Endothelial cell (in vitro differentiated cells): ENCODE results near the gene AGBL1. TPM values are rescaled to one million over a fixed set of nuclear protein-coding genes. Genes with fewer than 3 reads are reported as not detected.
"Not testable (repeated sequence)": the region's sequence is repeated elsewhere in the genome, so short reads cannot be mapped to it uniquely, and the experiment has no call there.

Source experiments
- DNase-seq: peaks from one replicate; pipeline ENCODE4 v3.0.0; 2021; ENCODE audit warnings: low spot score
- H3K27ac Mint-ChIP-seq: one replicate; pipeline ENCODE4 v1.8.0; 2021; ENCODE audit warnings: mixed read lengths, inconsistent platforms; ENCODE audit not compliant: unreplicated experiment
- H3K27me3 Mint-ChIP-seq: one replicate; pipeline ENCODE4 v1.8.0; 2021; ENCODE audit warnings: mild to moderate bottlenecking, moderate library complexity, mixed read lengths, inconsistent platforms; ENCODE audit not compliant: unreplicated experiment
- H3K36me3 Mint-ChIP-seq: one replicate; pipeline ENCODE4 v1.8.0; 2021; ENCODE audit warnings: mild to moderate bottlenecking, low read depth, mixed read lengths, inconsistent platforms; ENCODE audit not compliant: unreplicated experiment
- H3K4me1 Mint-ChIP-seq: one replicate; pipeline ENCODE4 v1.8.0; 2021; ENCODE audit warnings: mild to moderate bottlenecking, mixed read lengths, inconsistent platforms; ENCODE audit not compliant: unreplicated experiment
- H3K4me3 Mint-ChIP-seq: one replicate; pipeline ENCODE4 v1.8.0; 2021; ENCODE audit warnings: mild to moderate bottlenecking, mixed read lengths, inconsistent platforms; ENCODE audit not compliant: unreplicated experiment
- H3K9me3 Mint-ChIP-seq: one replicate; pipeline ENCODE4 v1.8.0; 2021; ENCODE audit warnings: mixed read lengths, inconsistent platforms; ENCODE audit not compliant: unreplicated experiment
- CTCF ChIP-seq: fragments of 200-600 bp; sonication (generic); IDR thresholded peaks from one replicate; pipeline ENCODE4 v1.5.0; 2021; ENCODE audit warnings: antibody characterized with exemption; ENCODE audit not compliant: unreplicated experiment
- total RNA-seq: library from RNA; stranded (reverse); fragmentation: NEBNext Ultra II Directional; extraction: Animal tissue kit (Norgen Biotek cat#: 25700); gene quantifications from one replicate; pipeline ENCODE4 v1.2.1, GENCODE V29; 2021; ENCODE audit not compliant: unreplicated experiment

The AGBL1 gene
- total RNA-seq, 1 donor from 2014 or later, result 0.03 TPM

- DNase-seq, result no peak
- no peaks in the 10 kb centered on the region for H3K36me3 Mint-ChIP-seq
- no peak overlapping the region for H3K4me3 Mint-ChIP-seq
- peaks cover 22% of the 10 kb centered on the region for H3K4me1 Mint-ChIP-seq
- no peak overlapping the region for H3K27ac Mint-ChIP-seq
- no peaks in the 10 kb centered on the region for H3K9me3 Mint-ChIP-seq
- no peak for TF ChIP-seq CTCF
- no peaks in the 10 kb centered on the region for H3K27me3 Mint-ChIP-seq
Observed at GRCh38 chr15:86875067-86875466, 795.4 kb downstream of the AGBL1 start.

GRCh38 chr15:86876387-86876944 lies 796.8 kb downstream of the AGBL1 start:
- no peak for DNase-seq
- no peak overlapping the region for H3K4me3 Mint-ChIP-seq
- no peaks in the 10 kb centered on the region for H3K9me3 Mint-ChIP-seq
- peaks cover 14% of the 10 kb centered on the region for H3K4me1 Mint-ChIP-seq
- TF ChIP-seq CTCF, result no peak
- H3K27ac Mint-ChIP-seq, result no peak overlapping the region
- no peaks in the 10 kb centered on the region for H3K27me3 Mint-ChIP-seq
- no peaks in the 10 kb centered on the region for H3K36me3 Mint-ChIP-seq

GRCh38 chr15:86877171-86877631 lies 797.5 kb downstream of the AGBL1 start:
- TF ChIP-seq CTCF, result no peak
- DNase-seq, result no peak
- Mint-ChIP-seq H3K27me3 (no peaks in the 10 kb centered on the region), H3K4me1 (peaks cover 14% of the 10 kb centered on the region), H3K4me3 (no peak overlapping the region), H3K9me3 (no peaks in the 10 kb centered on the region), H3K27ac (no peak overlapping the region), H3K36me3 (no peaks in the 10 kb centered on the region)

- DNase-seq, H3K4me3 Mint-ChIP-seq, H3K27me3 Mint-ChIP-seq, H3K9me3 Mint-ChIP-seq, H3K27ac Mint-ChIP-seq, H3K36me3 Mint-ChIP-seq: not testable (repeated sequence)
- H3K4me1 Mint-ChIP-seq, result peaks cover 14% of the 10 kb centered on the region
Observed at GRCh38 chr15:86878844-86879243, 799.2 kb downstream of the AGBL1 start.

- no peak for TF ChIP-seq CTCF
- no peaks in the 10 kb centered on the region for H3K27me3 Mint-ChIP-seq
- H3K27ac Mint-ChIP-seq, result no peak overlapping the region
- DNase-seq, result no peak
- H3K4me3 Mint-ChIP-seq, result no peak overlapping the region
- no peaks in the 10 kb centered on the region for H3K9me3 Mint-ChIP-seq
- no peaks in the 10 kb centered on the region for H3K36me3 Mint-ChIP-seq
- peaks cover 14% of the 10 kb centered on the region for H3K4me1 Mint-ChIP-seq
Observed at GRCh38 chr15:86879250-86880229, 799.9 kb downstream of the AGBL1 start.
